Measurements from ENCODE around the gene SNAP23.
"Not testable (repeated sequence)": the region's sequence is repeated elsewhere in the genome, so short reads cannot be mapped to it uniquely, and the experiment has no call there.

Gene SNAP23

GRCh38 chr15:42498212-42499068 lies 3.0 kb downstream of the SNAP23 start:
- no peak for FAIRE-seq

- FAIRE-seq: no peak
Observed at GRCh38 chr15:42499858-42500609, 4.6 kb downstream of the SNAP23 start.

DNA sequence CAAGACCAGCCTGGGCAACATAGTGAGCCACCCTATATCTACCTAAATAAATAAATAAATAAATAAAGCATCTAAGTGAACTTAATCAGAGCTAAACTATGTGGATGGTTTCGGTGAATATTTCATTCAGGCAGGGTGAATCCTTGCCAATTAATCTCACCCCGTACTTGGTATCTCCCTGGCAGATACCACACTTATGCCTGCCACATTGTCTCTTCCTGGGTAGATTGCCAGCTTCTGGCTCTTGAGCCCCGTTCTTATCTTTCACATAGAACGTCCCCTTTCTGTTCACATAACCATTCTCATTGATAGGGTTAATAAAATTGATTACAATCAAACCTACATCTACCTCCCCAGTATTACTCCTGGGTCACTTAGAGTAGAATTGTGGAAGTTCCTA lies 7.0 kb downstream of the SNAP23 start:
- FAIRE-seq: no peak

DNA sequence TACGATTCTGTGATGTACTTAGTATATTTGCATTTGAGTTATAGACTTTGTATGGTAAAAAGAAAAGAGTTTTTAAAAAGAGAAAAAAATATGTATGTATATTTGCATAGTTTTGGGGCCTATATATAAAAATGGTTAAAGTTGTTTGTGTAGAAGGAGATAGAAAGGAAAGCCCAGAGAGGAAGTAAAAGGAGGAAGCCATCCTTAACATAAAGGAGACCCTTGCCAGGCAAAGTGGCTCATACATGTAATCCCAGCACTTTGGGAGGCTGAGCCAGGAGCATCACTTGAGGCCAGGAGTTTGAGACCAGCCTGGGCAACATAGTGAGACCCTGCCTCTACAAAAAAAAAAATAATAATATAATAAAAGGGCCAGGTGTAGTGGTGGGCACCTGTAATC lies 8.4 kb downstream of the SNAP23 start:
- no peak for FAIRE-seq

GRCh38 chr15:42504631-42505030 lies 9.2 kb downstream of the SNAP23 start:
- no peak for FAIRE-seq

GRCh38 chr15:42507514-42507913 lies 12.1 kb downstream of the SNAP23 start:
- FAIRE-seq: no peak

GRCh38 chr15:42508263-42508690 lies 12.8 kb downstream of the SNAP23 start:
- no peak for FAIRE-seq

DNA sequence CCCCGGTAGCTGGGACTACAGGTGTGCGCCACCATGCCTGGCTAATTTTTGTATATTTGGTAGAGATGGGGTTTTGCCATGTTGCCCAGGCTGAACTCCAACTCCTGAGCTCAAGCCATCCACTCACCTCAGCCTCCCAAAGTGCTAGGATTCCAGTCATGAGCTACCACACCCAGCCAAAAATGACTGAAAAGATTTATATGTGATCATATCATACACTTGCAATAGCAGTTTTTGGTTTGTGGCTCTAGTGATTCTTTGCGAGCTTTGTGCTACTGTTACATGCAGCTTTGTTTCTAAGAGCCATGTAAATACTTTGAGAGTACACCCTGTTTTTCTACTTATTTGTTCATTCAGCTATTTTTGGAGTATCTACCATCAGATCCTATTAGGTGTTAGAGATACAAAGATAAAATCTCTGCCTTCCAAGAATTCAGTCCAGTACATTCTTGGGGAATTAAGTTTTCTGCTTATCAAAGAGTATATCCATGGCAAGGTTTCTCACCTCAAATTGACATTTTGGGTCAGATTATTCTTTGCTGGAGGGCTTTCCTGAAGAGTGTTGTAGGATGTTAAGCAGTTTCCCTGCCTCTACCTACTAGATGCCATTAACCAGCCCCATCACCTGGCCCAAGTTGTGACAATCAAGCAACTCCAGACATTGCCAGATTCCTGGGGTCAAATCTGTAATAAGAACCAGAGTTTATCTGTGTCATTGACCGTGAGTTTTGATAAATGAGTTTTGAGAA lies 15.0 kb downstream of the SNAP23 start:
- no peak for FAIRE-seq

DNA sequence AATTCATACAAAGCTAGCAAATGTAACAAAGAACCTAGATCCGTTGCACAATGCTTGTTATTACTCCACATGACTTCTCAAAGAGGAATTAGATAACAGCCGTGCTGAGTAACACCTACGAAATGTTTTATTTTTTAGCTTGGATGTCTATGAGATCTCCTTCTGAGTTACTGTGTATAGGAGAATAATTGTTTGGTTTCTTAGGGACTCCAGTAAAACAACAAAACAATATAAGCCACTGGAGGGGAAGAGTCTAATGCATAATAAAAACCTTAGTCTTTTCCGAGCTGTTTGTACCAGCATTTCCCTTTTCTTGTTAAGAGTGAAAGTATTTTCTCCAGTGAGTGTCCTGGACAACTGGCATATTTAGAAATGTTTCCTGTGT lies 15.6 kb downstream of the SNAP23 start:
- FAIRE-seq: no peak

- FAIRE-seq: no peak
Observed at GRCh38 chr15:42523331-42523730, 27.9 kb downstream of the SNAP23 start.

DNA sequence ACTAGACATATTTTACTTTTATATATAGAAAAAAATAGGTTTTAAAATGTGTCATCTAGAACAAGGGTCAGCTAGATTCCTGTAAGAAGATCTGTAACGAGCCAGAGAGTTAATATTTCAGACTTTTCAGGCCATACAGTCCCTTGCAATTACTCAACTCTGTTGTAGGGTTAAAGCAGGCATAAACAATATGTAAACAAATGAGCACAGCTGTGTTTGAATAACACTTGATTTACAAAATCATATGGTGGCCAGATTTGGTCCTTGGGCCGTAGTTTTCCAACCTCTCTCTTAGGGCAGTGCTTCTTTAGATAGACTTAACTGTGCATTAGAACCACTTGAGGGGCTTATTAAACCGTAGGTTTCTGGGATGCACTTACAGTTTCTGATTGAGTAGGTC lies 33.5 kb downstream of the SNAP23 start:
- FAIRE-seq: no peak

DNA sequence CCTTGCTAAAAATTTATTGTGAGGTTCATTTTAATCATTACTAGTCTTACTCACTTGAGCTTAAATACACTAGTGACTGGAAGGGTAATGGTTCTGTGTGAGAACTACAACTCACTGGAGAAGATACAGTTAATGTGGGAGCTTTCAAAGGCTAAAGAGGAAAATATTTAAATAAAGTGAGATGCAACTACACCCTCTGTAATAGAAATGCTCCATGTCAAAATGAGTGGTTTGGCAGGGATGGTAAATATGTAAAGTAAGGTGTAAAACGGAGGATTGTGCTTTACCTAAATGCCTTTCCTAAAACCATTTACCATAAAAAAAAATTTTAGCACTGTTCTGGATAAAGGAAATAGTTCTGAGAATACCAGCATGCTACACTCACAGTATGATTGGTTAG lies 37.8 kb downstream of the SNAP23 start:
- no peak for FAIRE-seq

GRCh38 chr15:42544853-42545629 lies 49.6 kb downstream of the SNAP23 start:
- no peak for FAIRE-seq

- no peak for FAIRE-seq
Observed at GRCh38 chr15:42547918-42548248, 52.4 kb downstream of the SNAP23 start.

- FAIRE-seq: no peak
Observed at GRCh38 chr15:42548249-42549031, 53.0 kb downstream of the SNAP23 start, which contains the start of the genes HAUS2 and LRRC57. Gene HAUS2, plus strand, starts transcription at chr15:42548838. Its CDS starts 35 bp downstream, at chr15:42548873. Gene LRRC57, minus strand, starts transcription at chr15:42548793. Its CDS starts 359 bp downstream, at chr15:42548434.

DNA sequence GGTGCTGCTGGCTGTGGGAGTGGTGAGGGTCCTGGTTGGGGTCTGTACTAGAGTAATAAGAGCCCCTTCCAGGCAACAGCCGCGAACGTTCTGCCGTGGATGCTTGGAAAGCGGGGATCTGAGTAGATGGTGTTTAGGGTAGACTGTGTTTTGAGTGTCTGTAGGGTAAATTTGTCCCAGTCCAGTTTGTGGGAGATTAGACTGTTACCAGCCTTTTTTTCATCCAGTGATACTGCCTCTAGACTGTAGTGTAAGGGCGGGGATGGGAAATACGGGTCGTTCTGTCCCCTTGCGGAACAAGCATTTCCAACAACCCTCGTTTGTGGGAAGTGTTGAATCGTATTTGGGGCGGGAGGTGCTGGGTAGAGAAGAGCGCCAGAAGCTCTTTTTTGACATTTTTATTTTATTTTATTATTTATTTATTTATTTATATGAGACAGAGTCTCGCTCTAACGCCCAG lies 53.6 kb downstream of the SNAP23 start:
- FAIRE-seq: no peak

DNA sequence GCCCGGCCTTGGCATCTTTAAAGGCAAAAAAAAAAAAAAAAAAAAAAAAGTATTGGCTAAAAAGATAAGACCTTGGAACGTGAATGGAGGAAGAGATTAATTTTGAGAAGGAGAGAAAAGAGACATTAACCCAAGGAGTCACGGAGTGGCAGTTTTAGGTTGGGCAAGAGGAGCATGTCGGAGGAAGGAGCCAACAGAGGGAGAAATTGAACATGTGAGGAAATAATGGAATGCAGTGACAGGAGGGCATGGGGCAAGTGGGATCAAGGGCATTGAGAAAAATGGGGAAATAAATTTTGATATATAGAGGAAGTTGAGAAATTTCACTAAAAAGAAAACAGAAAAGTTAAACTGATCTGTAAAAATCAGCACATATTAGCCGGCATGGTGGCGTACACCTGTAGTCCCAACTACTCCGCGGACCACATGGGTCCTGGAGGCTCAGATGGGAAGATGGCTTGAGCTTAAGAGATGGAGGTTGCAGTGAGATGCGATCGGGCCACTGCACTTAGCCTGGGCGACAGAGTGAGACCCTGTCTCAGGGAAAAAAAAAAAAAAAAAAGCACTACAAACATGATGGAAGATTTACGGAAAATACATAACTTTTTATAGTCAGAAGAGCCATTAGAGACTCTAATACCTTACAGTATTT lies 54.4 kb downstream of the SNAP23 start:
- no peak for FAIRE-seq

- FAIRE-seq: no peak
Observed at GRCh38 chr15:42553554-42553953, 58.1 kb downstream of the SNAP23 start.

- FAIRE-seq: not testable (repeated sequence)
Observed at GRCh38 chr15:42556550-42557207, 61.2 kb downstream of the SNAP23 start.

GRCh38 chr15:42558739-42559138 lies 63.3 kb downstream of the SNAP23 start:
- FAIRE-seq: no peak

Data from G401.6 (cell line).